WTC11 (cell line): Measurements from ENCODE around the gene CXCL10. TPM values are rescaled to one million over a fixed set of nuclear protein-coding genes. Genes with fewer than 3 reads are reported as not detected.

ENCODE experiments used
- ATAC-seq: fragments of 200-7000 bp; cut with Tn5 transposase; 2 replicates; pipeline ENCODE4 v1.10.0; 2021; ENCODE audit warnings: mild to moderate bottlenecking, moderate library complexity
- CTCF ChIA-PET: fragments of 300-600 bp; sonication (Branson Sonifier 250); formaldehyde crosslinking; loops from one replicate; lab custom pipeline; 2021; ENCODE audit warnings: antibody characterized with exemption; lab: Charles Lee
- POLR2A ChIA-PET: fragments of 350-600 bp; sonication (Branson Sonifier 250); formaldehyde crosslinking; loops from one replicate; lab custom pipeline; 2021; ENCODE audit warnings: antibody characterized with exemption; lab: Charles Lee
- DNase-seq: peaks from one replicate; pipeline ENCODE4 v3.0.0; 2021; ENCODE audit warnings: low spot score
- H3K27ac Mint-ChIP-seq: 2 replicates; pipeline ENCODE4 v1.8.0; 2021; ENCODE audit warnings: mixed read lengths
- H3K27me3 Mint-ChIP-seq: 2 replicates; pipeline ENCODE4 v1.8.0; 2021; ENCODE audit warnings: low read depth, mild to moderate bottlenecking, moderate library complexity, mixed read lengths
- H3K36me3 Mint-ChIP-seq: 2 replicates; pipeline ENCODE4 v1.8.0; 2021; ENCODE audit warnings: mixed read lengths
- H3K4me1 Mint-ChIP-seq: 2 replicates; pipeline ENCODE4 v1.8.0; 2022; ENCODE audit warnings: mixed read lengths
- H3K4me3 Mint-ChIP-seq: 2 replicates; pipeline ENCODE4 v1.8.0; 2021; ENCODE audit warnings: mild to moderate bottlenecking, moderate library complexity, mixed read lengths
- H3K9me3 Mint-ChIP-seq: 2 replicates; pipeline ENCODE4 v1.8.0; 2021; ENCODE audit warnings: mixed read lengths
- ATF1 ChIP-seq: sonication (generic); formaldehyde crosslinking; IDR thresholded peaks from 2 replicates; pipeline ENCODE4 v1.8.1; 2023; ENCODE audit warnings: mild to moderate bottlenecking, moderate library complexity, missing genetic modification reagents
- ETV6 ChIP-seq: sonication (generic); formaldehyde crosslinking; IDR thresholded peaks from 2 replicates; pipeline ENCODE4 v1.8.1; 2022; ENCODE audit warnings: mild to moderate bottlenecking, missing genetic modification reagents
- JUN ChIP-seq: sonication (generic); formaldehyde crosslinking; IDR thresholded peaks from 2 replicates; pipeline ENCODE4 v1.8.0; 2023; ENCODE audit warnings: mild to moderate bottlenecking, missing genetic modification reagents
- NR1H2 ChIP-seq: sonication (generic); formaldehyde crosslinking; IDR thresholded peaks from 2 replicates; pipeline ENCODE4 v1.9.0; 2021; ENCODE audit warnings: mild to moderate bottlenecking, moderate library complexity, missing genetic modification reagents
- PRRX2 ChIP-seq: fragments of 250-450 bp; sonication (Bioruptor Pico); IDR thresholded peaks from 2 replicates; pipeline ENCODE4 v1.8.0; 2021; ENCODE audit warnings: mild to moderate bottlenecking
- RELA ChIP-seq: sonication (generic); formaldehyde crosslinking; IDR thresholded peaks from 2 replicates; pipeline ENCODE4 v1.8.1; 2022; ENCODE audit warnings: missing genetic modification reagents, mild to moderate bottlenecking, borderline replicate concordance
- SOX15 ChIP-seq: fragments of 250-450 bp; sonication (Bioruptor Pico); IDR thresholded peaks from 2 replicates; pipeline ENCODE4 v1.9.0; 2021; ENCODE audit warnings: mild to moderate bottlenecking
- ZNF138 ChIP-seq: sonication (generic); formaldehyde crosslinking; conservative IDR thresholded peaks from 2 replicates; pipeline ENCODE4 v1.8.1; 2022; ENCODE audit warnings: mild to moderate bottlenecking, moderate library complexity, missing genetic modification reagents
- ZNF232 ChIP-seq: sonication (generic); formaldehyde crosslinking; IDR thresholded peaks from 2 replicates; pipeline ENCODE4 v1.8.0; 2022; ENCODE audit warnings: mild to moderate bottlenecking, missing genetic modification reagents
- ZNF416 ChIP-seq: fragments of 250-450 bp; sonication (Bioruptor Pico); IDR thresholded peaks from 2 replicates; pipeline ENCODE4 v1.9.0; 2021; ENCODE audit warnings: mild to moderate bottlenecking, inconsistent platforms
- total RNA-seq: library from RNA; stranded (reverse); gene quantifications from 3 replicates; pipeline ENCODE4 v1.2.3, GENCODE V29; 2021
- TF ChIP-seq, protein P1 (sequence below): sonication (generic); formaldehyde crosslinking; IDR thresholded peaks from 2 replicates; pipeline ENCODE4 v1.8.0; 2023; ENCODE audit warnings: missing genetic modification reagents, mild to moderate bottlenecking, borderline replicate concordance
- TF ChIP-seq, protein P2 (sequence below): fragments of 250-450 bp; sonication (Bioruptor Pico); conservative IDR thresholded peaks from 2 replicates; pipeline ENCODE4 v1.9.0; 2021; ENCODE audit warnings: mild to moderate bottlenecking
- TF ChIP-seq, protein P3 (sequence below): fragments of 250-450 bp; sonication (Bioruptor Pico); IDR thresholded peaks from 2 replicates; pipeline ENCODE4 v1.8.0; 2021; ENCODE audit warnings: mild to moderate bottlenecking
- TF ChIP-seq, protein P4 (sequence below): sonication (generic); formaldehyde crosslinking; IDR thresholded peaks from 2 replicates; pipeline ENCODE4 v1.8.0; 2022; ENCODE audit warnings: mild to moderate bottlenecking, missing genetic modification reagents
- TF ChIP-seq, protein P5 (sequence below): sonication (generic); formaldehyde crosslinking; IDR thresholded peaks from 2 replicates; pipeline ENCODE4 v1.8.0; 2022; ENCODE audit warnings: mild to moderate bottlenecking, missing genetic modification reagents
- TF ChIP-seq, protein P6 (sequence below): fragments of 250-450 bp; sonication (Bioruptor Pico); IDR thresholded peaks from 2 replicates; pipeline ENCODE4 v1.9.0; 2021; ENCODE audit warnings: mild to moderate bottlenecking
- TF ChIP-seq, protein P7 (sequence below): sonication (generic); formaldehyde crosslinking; IDR thresholded peaks from 2 replicates; pipeline ENCODE4 v1.8.1; 2023; ENCODE audit warnings: mild to moderate bottlenecking, missing genetic modification reagents
- TF ChIP-seq, protein P8 (sequence below): fragments of 200-600 bp; IDR thresholded peaks from 2 replicates; pipeline ENCODE4 v1.8.0; 2022; ENCODE audit warnings: antibody characterized with exemption

CXCL10 gene
- total RNA-seq, 1 experiment from 2014 or later, result not detected

DNA sequence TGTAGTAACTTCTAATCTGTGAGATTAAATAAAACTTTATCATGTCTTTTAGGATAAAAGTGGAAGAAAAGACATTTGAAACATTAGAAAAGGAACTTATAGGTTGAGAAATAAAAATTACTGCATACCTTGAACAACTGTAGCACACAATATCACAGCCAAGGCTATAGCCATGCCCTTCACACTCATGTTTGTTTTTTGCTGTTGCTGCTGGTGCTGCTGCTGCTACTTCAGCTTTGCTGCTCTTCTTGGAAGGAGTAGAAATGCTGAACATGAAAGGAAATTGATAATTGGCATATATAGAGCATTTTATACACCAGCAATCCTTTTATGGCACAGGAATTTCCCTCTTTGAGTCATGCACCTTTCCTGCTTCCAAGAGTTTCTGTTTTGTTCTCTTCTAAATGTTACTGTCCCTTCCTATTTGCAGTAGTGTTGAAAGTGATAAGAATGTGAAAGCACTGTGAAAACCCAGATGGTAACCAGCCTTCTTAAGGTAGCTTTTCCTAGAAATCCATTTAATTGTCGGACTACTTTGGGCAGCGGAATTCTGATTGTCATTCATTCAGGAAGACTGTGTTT lies 12.6 kb upstream of the CXCL10 start, which contains the start of gene CXCL11 (continued):
- no peak for TF ChIP-seq NR1H2

DNA sequence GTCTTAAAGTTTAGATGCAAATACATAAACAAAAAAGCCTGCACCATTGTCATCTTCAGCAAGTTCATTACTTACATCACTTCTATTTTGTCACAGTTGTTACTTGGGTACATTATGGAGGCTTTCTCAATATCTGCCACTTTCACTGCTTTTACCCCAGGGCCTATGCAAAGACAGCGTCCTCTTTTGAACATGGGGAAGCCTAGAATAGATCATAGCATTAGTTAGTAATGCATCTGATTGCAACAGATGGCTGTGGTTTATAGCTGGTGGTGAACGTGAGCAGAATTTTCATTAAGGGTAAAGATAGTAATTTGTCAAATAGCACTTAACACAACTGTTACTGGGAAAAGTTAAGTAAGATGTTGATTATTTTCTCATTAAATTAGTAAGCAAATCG lies 11.8 kb upstream of the CXCL10 start:
- DNase-seq (no peak), ATAC-seq (no peak)
- no peaks in the 10 kb centered on the region for H3K36me3 Mint-ChIP-seq
- H3K4me1 Mint-ChIP-seq, result no peaks in the 10 kb centered on the region
- H3K27me3 Mint-ChIP-seq, result no peaks in the 10 kb centered on the region
- H3K4me3 Mint-ChIP-seq, result no peak overlapping the region
- H3K9me3 Mint-ChIP-seq, result no peaks in the 10 kb centered on the region
- TF ChIP-seq RELA (CRISPR knock-in tag) (no peak), ZNF138 (CRISPR knock-in tag) (no peak), ETV6 (CRISPR knock-in tag) (no peak), PRRX2 (CRISPR knock-in tag) (no peak), JUN (CRISPR knock-in tag) (no peak), SOX15 (CRISPR knock-in tag) (no peak), ZNF416 (CRISPR knock-in tag) (no peak), ZNF232 (CRISPR knock-in tag) (no peak), ATF1 (CRISPR knock-in tag) (no peak)
- TF ChIP-seq, protein P1, sequence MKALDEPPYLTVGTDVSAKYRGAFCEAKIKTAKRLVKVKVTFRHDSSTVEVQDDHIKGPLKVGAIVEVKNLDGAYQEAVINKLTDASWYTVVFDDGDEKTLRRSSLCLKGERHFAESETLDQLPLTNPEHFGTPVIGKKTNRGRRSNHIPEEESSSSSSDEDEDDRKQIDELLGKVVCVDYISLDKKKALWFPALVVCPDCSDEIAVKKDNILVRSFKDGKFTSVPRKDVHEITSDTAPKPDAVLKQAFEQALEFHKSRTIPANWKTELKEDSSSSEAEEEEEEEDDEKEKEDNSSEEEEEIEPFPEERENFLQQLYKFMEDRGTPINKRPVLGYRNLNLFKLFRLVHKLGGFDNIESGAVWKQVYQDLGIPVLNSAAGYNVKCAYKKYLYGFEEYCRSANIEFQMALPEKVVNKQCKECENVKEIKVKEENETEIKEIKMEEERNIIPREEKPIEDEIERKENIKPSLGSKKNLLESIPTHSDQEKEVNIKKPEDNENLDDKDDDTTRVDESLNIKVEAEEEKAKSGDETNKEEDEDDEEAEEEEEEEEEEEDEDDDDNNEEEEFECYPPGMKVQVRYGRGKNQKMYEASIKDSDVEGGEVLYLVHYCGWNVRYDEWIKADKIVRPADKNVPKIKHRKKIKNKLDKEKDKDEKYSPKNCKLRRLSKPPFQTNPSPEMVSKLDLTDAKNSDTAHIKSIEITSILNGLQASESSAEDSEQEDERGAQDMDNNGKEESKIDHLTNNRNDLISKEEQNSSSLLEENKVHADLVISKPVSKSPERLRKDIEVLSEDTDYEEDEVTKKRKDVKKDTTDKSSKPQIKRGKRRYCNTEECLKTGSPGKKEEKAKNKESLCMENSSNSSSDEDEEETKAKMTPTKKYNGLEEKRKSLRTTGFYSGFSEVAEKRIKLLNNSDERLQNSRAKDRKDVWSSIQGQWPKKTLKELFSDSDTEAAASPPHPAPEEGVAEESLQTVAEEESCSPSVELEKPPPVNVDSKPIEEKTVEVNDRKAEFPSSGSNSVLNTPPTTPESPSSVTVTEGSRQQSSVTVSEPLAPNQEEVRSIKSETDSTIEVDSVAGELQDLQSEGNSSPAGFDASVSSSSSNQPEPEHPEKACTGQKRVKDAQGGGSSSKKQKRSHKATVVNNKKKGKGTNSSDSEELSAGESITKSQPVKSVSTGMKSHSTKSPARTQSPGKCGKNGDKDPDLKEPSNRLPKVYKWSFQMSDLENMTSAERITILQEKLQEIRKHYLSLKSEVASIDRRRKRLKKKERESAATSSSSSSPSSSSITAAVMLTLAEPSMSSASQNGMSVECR (CRISPR knock-in tag), result no peak
- TF ChIP-seq, protein P2, sequence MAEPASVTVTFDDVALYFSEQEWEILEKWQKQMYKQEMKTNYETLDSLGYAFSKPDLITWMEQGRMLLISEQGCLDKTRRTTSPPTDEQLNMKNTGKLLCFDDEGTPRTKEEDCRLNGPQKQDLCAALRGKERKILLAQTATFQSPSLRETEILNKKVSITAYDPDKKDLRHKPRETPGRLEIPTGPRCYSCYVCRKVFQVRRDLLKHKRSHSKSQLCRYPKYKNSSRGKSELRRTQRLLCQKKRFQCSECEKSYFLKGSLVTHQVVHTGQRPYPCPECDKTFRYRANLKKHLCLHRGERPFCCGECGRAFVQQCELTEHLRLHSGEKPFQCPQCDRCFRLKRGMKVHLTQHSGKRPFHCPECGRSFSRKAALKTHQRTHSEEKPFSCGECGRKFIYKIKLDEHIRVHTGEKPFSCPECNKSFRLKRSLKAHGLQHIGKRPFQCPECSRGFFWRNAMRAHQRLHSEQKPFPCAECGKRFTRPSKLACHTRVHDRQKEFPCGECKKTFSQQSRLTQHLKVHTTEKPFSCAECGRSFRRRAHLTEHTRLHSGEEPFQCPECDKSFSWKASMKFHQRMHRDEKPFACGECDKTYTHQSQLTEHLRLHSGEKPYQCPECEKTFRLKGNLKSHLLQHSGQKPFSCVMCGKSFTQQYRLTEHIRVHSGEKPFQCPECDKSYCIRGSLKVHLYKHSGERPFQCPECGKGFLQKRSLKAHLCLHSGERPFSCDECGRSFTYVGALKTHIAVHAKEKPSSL (CRISPR knock-in tag), result no peak
- TF ChIP-seq, protein P3, sequence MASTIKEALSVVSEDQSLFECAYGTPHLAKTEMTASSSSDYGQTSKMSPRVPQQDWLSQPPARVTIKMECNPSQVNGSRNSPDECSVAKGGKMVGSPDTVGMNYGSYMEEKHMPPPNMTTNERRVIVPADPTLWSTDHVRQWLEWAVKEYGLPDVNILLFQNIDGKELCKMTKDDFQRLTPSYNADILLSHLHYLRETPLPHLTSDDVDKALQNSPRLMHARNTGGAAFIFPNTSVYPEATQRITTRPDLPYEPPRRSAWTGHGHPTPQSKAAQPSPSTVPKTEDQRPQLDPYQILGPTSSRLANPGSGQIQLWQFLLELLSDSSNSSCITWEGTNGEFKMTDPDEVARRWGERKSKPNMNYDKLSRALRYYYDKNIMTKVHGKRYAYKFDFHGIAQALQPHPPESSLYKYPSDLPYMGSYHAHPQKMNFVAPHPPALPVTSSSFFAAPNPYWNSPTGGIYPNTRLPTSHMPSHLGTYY (CRISPR knock-in tag), result no peak
- TF ChIP-seq, protein P4, sequence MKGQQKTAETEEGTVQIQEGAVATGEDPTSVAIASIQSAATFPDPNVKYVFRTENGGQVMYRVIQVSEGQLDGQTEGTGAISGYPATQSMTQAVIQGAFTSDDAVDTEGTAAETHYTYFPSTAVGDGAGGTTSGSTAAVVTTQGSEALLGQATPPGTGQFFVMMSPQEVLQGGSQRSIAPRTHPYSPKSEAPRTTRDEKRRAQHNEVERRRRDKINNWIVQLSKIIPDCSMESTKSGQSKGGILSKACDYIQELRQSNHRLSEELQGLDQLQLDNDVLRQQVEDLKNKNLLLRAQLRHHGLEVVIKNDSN (CRISPR knock-in tag), result no peak
- TF ChIP-seq, protein P5, sequence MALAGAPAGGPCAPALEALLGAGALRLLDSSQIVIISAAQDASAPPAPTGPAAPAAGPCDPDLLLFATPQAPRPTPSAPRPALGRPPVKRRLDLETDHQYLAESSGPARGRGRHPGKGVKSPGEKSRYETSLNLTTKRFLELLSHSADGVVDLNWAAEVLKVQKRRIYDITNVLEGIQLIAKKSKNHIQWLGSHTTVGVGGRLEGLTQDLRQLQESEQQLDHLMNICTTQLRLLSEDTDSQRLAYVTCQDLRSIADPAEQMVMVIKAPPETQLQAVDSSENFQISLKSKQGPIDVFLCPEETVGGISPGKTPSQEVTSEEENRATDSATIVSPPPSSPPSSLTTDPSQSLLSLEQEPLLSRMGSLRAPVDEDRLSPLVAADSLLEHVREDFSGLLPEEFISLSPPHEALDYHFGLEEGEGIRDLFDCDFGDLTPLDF (CRISPR knock-in tag), result no peak
- TF ChIP-seq, protein P6, sequence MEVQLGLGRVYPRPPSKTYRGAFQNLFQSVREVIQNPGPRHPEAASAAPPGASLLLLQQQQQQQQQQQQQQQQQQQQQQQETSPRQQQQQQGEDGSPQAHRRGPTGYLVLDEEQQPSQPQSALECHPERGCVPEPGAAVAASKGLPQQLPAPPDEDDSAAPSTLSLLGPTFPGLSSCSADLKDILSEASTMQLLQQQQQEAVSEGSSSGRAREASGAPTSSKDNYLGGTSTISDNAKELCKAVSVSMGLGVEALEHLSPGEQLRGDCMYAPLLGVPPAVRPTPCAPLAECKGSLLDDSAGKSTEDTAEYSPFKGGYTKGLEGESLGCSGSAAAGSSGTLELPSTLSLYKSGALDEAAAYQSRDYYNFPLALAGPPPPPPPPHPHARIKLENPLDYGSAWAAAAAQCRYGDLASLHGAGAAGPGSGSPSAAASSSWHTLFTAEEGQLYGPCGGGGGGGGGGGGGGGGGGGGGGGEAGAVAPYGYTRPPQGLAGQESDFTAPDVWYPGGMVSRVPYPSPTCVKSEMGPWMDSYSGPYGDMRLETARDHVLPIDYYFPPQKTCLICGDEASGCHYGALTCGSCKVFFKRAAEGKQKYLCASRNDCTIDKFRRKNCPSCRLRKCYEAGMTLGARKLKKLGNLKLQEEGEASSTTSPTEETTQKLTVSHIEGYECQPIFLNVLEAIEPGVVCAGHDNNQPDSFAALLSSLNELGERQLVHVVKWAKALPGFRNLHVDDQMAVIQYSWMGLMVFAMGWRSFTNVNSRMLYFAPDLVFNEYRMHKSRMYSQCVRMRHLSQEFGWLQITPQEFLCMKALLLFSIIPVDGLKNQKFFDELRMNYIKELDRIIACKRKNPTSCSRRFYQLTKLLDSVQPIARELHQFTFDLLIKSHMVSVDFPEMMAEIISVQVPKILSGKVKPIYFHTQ (CRISPR knock-in tag), result no peak
- TF ChIP-seq, protein P7, sequence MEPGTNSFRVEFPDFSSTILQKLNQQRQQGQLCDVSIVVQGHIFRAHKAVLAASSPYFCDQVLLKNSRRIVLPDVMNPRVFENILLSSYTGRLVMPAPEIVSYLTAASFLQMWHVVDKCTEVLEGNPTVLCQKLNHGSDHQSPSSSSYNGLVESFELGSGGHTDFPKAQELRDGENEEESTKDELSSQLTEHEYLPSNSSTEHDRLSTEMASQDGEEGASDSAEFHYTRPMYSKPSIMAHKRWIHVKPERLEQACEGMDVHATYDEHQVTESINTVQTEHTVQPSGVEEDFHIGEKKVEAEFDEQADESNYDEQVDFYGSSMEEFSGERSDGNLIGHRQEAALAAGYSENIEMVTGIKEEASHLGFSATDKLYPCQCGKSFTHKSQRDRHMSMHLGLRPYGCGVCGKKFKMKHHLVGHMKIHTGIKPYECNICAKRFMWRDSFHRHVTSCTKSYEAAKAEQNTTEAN (CRISPR knock-in tag), result no peak
- TF ChIP-seq, protein P8, sequence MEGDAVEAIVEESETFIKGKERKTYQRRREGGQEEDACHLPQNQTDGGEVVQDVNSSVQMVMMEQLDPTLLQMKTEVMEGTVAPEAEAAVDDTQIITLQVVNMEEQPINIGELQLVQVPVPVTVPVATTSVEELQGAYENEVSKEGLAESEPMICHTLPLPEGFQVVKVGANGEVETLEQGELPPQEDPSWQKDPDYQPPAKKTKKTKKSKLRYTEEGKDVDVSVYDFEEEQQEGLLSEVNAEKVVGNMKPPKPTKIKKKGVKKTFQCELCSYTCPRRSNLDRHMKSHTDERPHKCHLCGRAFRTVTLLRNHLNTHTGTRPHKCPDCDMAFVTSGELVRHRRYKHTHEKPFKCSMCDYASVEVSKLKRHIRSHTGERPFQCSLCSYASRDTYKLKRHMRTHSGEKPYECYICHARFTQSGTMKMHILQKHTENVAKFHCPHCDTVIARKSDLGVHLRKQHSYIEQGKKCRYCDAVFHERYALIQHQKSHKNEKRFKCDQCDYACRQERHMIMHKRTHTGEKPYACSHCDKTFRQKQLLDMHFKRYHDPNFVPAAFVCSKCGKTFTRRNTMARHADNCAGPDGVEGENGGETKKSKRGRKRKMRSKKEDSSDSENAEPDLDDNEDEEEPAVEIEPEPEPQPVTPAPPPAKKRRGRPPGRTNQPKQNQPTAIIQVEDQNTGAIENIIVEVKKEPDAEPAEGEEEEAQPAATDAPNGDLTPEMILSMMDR, result no peak
- POLR2A ChIA-PET, result no interaction called here
- CTCF ChIA-PET, result interaction anchor here (1.4 to 1.8 kb wide), 2 partner anchors 9 to 39 kb away, joined by 3 to 5 read pairs; no protein-coding TSS in a partner anchor
- no peak overlapping the region for H3K27ac Mint-ChIP-seq
